NCI-H2196 (cell line): ENCODE results near the gene VSTM4.

Source experiments
- DNase-seq: peaks from one replicate; lab custom pipeline; 2025; ENCODE audit not compliant: unreplicated experiment; lab: John Stamatoyannopoulos, UW

Gene VSTM4

GRCh38 chr10:49115015-49115795 lies at the start of gene VSTM4:
TSS of gene VSTM4 (minus strand) at chr10:49115522. CDS start at chr10:49115485, 37 bp downstream.
- no peak for DNase-seq

- no peak for DNase-seq
Observed at GRCh38 chr10:49164559-49165188, 49.4 kb upstream of the VSTM4 start.

- DNase-seq, result no peak
Observed at GRCh38 chr10:49163741-49164140, 48.4 kb upstream of the VSTM4 start.

GRCh38 chr10:49162761-49163310 lies 47.5 kb upstream of the VSTM4 start:
- DNase-seq, result no peak

GRCh38 chr10:49162063-49162462 lies 46.7 kb upstream of the VSTM4 start:
- DNase-seq, result no peak

- no peak for DNase-seq
Observed at GRCh38 chr10:49161411-49161997, 46.2 kb upstream of the VSTM4 start.

GRCh38 chr10:49160814-49161213 lies 45.5 kb upstream of the VSTM4 start:
- DNase-seq, result no peak

- DNase-seq, result no peak
Observed at GRCh38 chr10:49160110-49160509, 44.8 kb upstream of the VSTM4 start.

- no peak for DNase-seq
Observed at GRCh38 chr10:49158915-49159314, 43.6 kb upstream of the VSTM4 start.

GRCh38 chr10:49158404-49158803 lies 43.1 kb upstream of the VSTM4 start:
- DNase-seq, result no peak

GRCh38 chr10:49157229-49157628 lies 41.9 kb upstream of the VSTM4 start:
- DNase-seq, result no peak

- no peak for DNase-seq
Observed at GRCh38 chr10:49154641-49155040, 39.3 kb upstream of the VSTM4 start.

- DNase-seq, result no peak
Observed at GRCh38 chr10:49153971-49154370, 38.6 kb upstream of the VSTM4 start.

GRCh38 chr10:49153115-49153514 lies 37.8 kb upstream of the VSTM4 start:
- no peak for DNase-seq

- no peak for DNase-seq
Observed at GRCh38 chr10:49152663-49153062, 37.3 kb upstream of the VSTM4 start.

GRCh38 chr10:49152037-49152436 lies 36.7 kb upstream of the VSTM4 start:
- DNase-seq, result no peak

GRCh38 chr10:49151481-49151880 lies 36.2 kb upstream of the VSTM4 start:
- DNase-seq, result no peak

- no peak for DNase-seq
Observed at GRCh38 chr10:49151025-49151445, 35.7 kb upstream of the VSTM4 start.

GRCh38 chr10:49150426-49150825 lies 35.1 kb upstream of the VSTM4 start:
- DNase-seq, result no peak

- no peak for DNase-seq
Observed at GRCh38 chr10:49149881-49150280, 34.6 kb upstream of the VSTM4 start.

GRCh38 chr10:49144058-49144720 lies 28.9 kb upstream of the VSTM4 start:
- no peak for DNase-seq
